Endothelial cell of umbilical vein (primary cell): ENCODE measurements around the gene CNKSR2. TPM values are rescaled to one million over a fixed set of nuclear protein-coding genes. Genes with fewer than 3 reads are reported as not detected.

Experiments used
- BruUV-seq: library from RNA; stranded (reverse); fragments of 400-500 nt; replicated peaks from 2 replicates; lab custom pipeline; 2021; lab: Mats Ljungman, UMichigan
- CTCF ChIA-PET: fragments of 300-600, 350-600 bp; sonication (Branson Sonifier 250); formaldehyde crosslinking; loops from one replicate; lab custom pipeline; 2021; ENCODE audit warnings: antibody characterized with exemption, inconsistent platforms; lab: Charles Lee
- POLR2A ChIA-PET: fragments of 300-600, 350-600 bp; sonication (Branson Sonifier 250); formaldehyde crosslinking; loops from one replicate; lab custom pipeline; 2021; ENCODE audit warnings: antibody characterized with exemption, inconsistent platforms; lab: Charles Lee
- DNase-seq: peaks from one replicate; pipeline ENCODE4 v3.0.0-alpha.2; 2011; ENCODE audit warnings: low read depth, low spot score
- FAIRE-seq: peaks from 2 replicates; lab custom pipeline; 2011; peaks lifted over from hg19 to GRCh38; lab: Jason Lieb, UNC
- H2AFZ ChIP-seq: 2 replicates; pipeline ENCODE4 v1.6.0; 2012; ENCODE audit warnings: low read depth, low read length, control low read depth, inconsistent platforms
- H3K27ac ChIP-seq: 2 replicates; pipeline ENCODE4 v1.5.1; 2011; ENCODE audit warnings: low read depth, mild to moderate bottlenecking, control low read depth, low read length, moderate library complexity; ENCODE audit not compliant: insufficient read depth
- H3K27me3 ChIP-seq, 2 experiments: 2 replicates each; pipeline versions ENCODE4 v1.6.0 to v1.6.1; 2011; ENCODE audit warnings: low read length in 2 of 2, mixed read lengths in 1 of 2; ENCODE audit not compliant: control insufficient read depth in 2 of 2, insufficient read depth in 2 of 2
- H3K36me3 ChIP-seq, 2 experiments: 2 replicates in 1 of 2; 3 replicates in 1 of 2; pipeline ENCODE4 v1.5.1; 2011; ENCODE audit warnings: low read length in 2 of 2, mild to moderate bottlenecking in 1 of 2, moderate library complexity in 1 of 2; ENCODE audit not compliant: control insufficient read depth in 2 of 2, insufficient read depth in 2 of 2; ENCODE audit errors: extremely low read depth in 1 of 2
- H3K4me1 ChIP-seq: 3 replicates; pipeline ENCODE4 v1.5.1; 2011; ENCODE audit warnings: mild to moderate bottlenecking, low read length; ENCODE audit not compliant: control insufficient read depth, insufficient read depth; ENCODE audit errors: extremely low read depth
- H3K4me2 ChIP-seq: 2 replicates; pipeline ENCODE4 v1.6.1; 2011; ENCODE audit warnings: low read length, control low read depth, mixed read lengths; ENCODE audit not compliant: insufficient read depth
- H3K4me3 ChIP-seq, 3 experiments: fragments of 200-600 bp in 1 of 3; sonication (generic), shearing (Covaris generic) in 1 of 3; replicated peaks in 1 of 3; 2 replicates each; pipeline ENCODE4 v1.5.1; 2011 to 2016; ENCODE audit warnings: control low read depth in 3 of 3, low read length in 3 of 3, mild to moderate bottlenecking in 2 of 3, inconsistent platforms in 1 of 3, low read depth in 1 of 3, moderate library complexity in 1 of 3; ENCODE audit not compliant: insufficient read depth in 1 of 3
- H3K79me2 ChIP-seq: 2 replicates; pipeline ENCODE4 v1.6.0; 2012; ENCODE audit warnings: low read length, inconsistent platforms; ENCODE audit not compliant: control insufficient read depth, insufficient read depth
- H3K9ac ChIP-seq: replicated peaks from 2 replicates; pipeline ENCODE3; 2011; ENCODE audit warnings: low read length, control low read depth; ENCODE audit not compliant: insufficient read depth; ENCODE audit errors: extremely low read depth
- H3K9me1 ChIP-seq: replicated peaks from 3 replicates; pipeline ENCODE4 v1.6.0; 2011; ENCODE audit warnings: mild to moderate bottlenecking, low read length; ENCODE audit not compliant: control insufficient read depth, insufficient read depth; ENCODE audit errors: extremely low read depth
- H3K9me3 ChIP-seq: replicated peaks from 2 replicates; pipeline ENCODE4 v1.5.1; 2012; ENCODE audit warnings: low read length, inconsistent platforms; ENCODE audit not compliant: control insufficient read depth, insufficient read depth
- H4K20me1 ChIP-seq: replicated peaks from 2 replicates; pipeline ENCODE3; 2011; ENCODE audit warnings: mild to moderate bottlenecking, low read length; ENCODE audit not compliant: control insufficient read depth, insufficient read depth; ENCODE audit errors: extremely low read depth
- CTCF ChIP-seq, 2 donors: IDR thresholded peaks; 1 replicate in 1 of 2; 2 replicates in 1 of 2; pipeline ENCODE4 v1.5.1; 2011; ENCODE audit warnings: low read length in 2 of 2, mild to moderate bottlenecking in 2 of 2, moderate library complexity in 2 of 2, control low read depth in 1 of 2, inconsistent platforms in 1 of 2, low read depth in 1 of 2; ENCODE audit not compliant: insufficient read depth in 1 of 2; ENCODE audit errors: extremely low read depth in 1 of 2
- EZH2 ChIP-seq: IDR thresholded peaks from 2 replicates; pipeline ENCODE4 v1.6.1; 2012; ENCODE audit warnings: borderline replicate concordance, low read depth, mild to moderate bottlenecking, moderate library complexity, low read length, inconsistent platforms; ENCODE audit not compliant: severe bottlenecking
- FOS ChIP-seq: IDR thresholded peaks from 2 replicates; pipeline ENCODE4 v1.6.1; 2011; ENCODE audit warnings: mild to moderate bottlenecking, low read length, moderate library complexity, borderline replicate concordance; ENCODE audit not compliant: insufficient read depth
- GATA2 ChIP-seq: IDR thresholded peaks from 2 replicates; pipeline ENCODE4 v1.7.0; 2011; ENCODE audit warnings: low read depth, mild to moderate bottlenecking, moderate library complexity, mixed read lengths, low read length; ENCODE audit not compliant: insufficient read length, insufficient read depth
- JUN ChIP-seq: IDR thresholded peaks from 2 replicates; pipeline ENCODE4 v1.6.1; 2011; ENCODE audit warnings: borderline replicate concordance, low read depth; ENCODE audit not compliant: insufficient read length, insufficient read depth
- MAX ChIP-seq: IDR thresholded peaks from 2 replicates; pipeline ENCODE4 v1.6.1; 2011; ENCODE audit not compliant: insufficient read depth, insufficient read length
- MYC ChIP-seq: IDR thresholded peaks from one replicate; pipeline ENCODE4 v1.6.1; 2011; ENCODE audit warnings: mild to moderate bottlenecking, low read depth, low read length
- POLR2A ChIP-seq: IDR thresholded peaks from 2 replicates; pipeline ENCODE4 v1.6.1; 2012; ENCODE audit warnings: low read depth, mild to moderate bottlenecking, control low read depth, low read length
- POLR2AphosphoS5 ChIP-seq: IDR thresholded peaks from 2 replicates; pipeline ENCODE4 v1.6.1; 2012; ENCODE audit warnings: low read depth, mild to moderate bottlenecking, control low read depth, low read length, moderate library complexity; ENCODE audit not compliant: insufficient read depth
- dilution Hi-C: fragments of 300-500 bp; cut with MboI; formaldehyde crosslinking; loops from one replicate; pipeline ENCODE4 v1.15.0; 2019; ENCODE audit warnings: low sequenced_read_pairs; ENCODE audit not compliant: extremely low pct_ligation_motif_present
- intact Hi-C: fragments of 100-400 bp; cut with micrococcal nuclease; formaldehyde crosslinking; loops from one replicate; pipeline ENCODE4 v1.10.0; 2022
- polyA plus RNA-seq, 4 experiments: library from polyadenylated mRNA; depleted of rRNA in 3 of 4; stranded (reverse) in 3 of 4; unstranded in 1 of 4; fragments of >200 nt; gene quantifications; 2 replicates each; pipeline versions ENCODE4 v1.2.1 to v1.2.3, GENCODE V29; 2011 to 2012; ENCODE audit warnings: missing spikeins in 1 of 4
- total RNA-seq: library from RNA; stranded (reverse); gene quantifications from 2 replicates; pipeline ENCODE4 v1.2.3, GENCODE V29; 2021

CNKSR2 gene
- total and polyA plus RNA-seq, 2 donors (not counting 3 experiments of a cell fraction or from before 2014, with no cell fraction given): 0.13 TPM; not detected in 1

DNA sequence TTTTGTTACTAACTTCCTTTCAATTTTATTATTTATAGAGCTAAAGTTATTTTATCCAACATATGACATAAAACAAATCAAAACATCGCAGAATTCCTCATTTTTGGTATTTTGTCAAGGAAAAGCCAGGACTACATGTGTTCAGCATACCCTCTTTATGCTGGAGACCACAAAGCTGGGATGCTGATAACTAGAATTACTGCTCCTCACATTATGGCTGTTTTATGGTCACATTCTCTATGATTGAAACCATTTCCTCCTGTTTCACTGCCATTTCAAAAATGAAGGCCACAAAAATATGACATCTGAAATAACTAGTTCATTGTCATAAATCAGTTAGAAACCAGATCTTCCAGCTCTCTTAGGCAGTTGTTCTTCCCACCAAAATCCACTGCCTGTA, 242.2 kb downstream of the CNKSR2 start:
- H3K9me3 ChIP-seq: no peaks in the 10 kb centered on the region
- DNase-seq (no peak), FAIRE-seq (no peak)
- no peaks in the 10 kb centered on the region for H3K4me1 ChIP-seq
- no peaks in the 10 kb centered on the region for H3K27me3 ChIP-seq
- TF ChIP-seq CTCF (IDR thresholded peaks at IDR 0.05; ENCODE audit: extremely low read depth in 1 of 2, insufficient read depth in 1 of 2, low read depth in 1 of 2, low read length in 2 of 2) (no peak), MAX (no peak), FOS (no peak), POLR2AphosphoS5 (no peak)
- intact Hi-C loops: no loop called here
- no peak overlapping the region for H3K27ac ChIP-seq
- H4K20me1 ChIP-seq: no peaks in the 10 kb centered on the region
- no peaks in the 10 kb centered on the region for H3K9me1 ChIP-seq
- H3K4me2 ChIP-seq: no peak overlapping the region
- ChIA-PET POLR2A (no interaction called here), CTCF (no interaction called here)
- dilution Hi-C loops: no loop called here
- H3K36me3 ChIP-seq: no peaks in the 10 kb centered on the region
- H3K4me3 ChIP-seq: no peak overlapping the region
- no peak overlapping the region for H3K9ac ChIP-seq
- BruUV-seq: no TSS peak
- no peak overlapping the region for H2AFZ ChIP-seq
- no peaks in the 10 kb centered on the region for H3K79me2 ChIP-seq

- DNase-seq (no peak), FAIRE-seq (no peak)
- Histone ChIP-seq H3K4me3 (no peak overlapping the region), H4K20me1 (no peaks in the 10 kb centered on the region), H3K27ac (no peak overlapping the region), H3K9me1 (no peaks in the 10 kb centered on the region), H3K27me3 (no peaks in the 10 kb centered on the region), H2AFZ (no peak overlapping the region), H3K4me2 (no peak overlapping the region), H3K4me1 (no peaks in the 10 kb centered on the region), H3K79me2 (no peaks in the 10 kb centered on the region), H3K9me3 (no peaks in the 10 kb centered on the region), H3K9ac (no peak overlapping the region), H3K36me3 (no peaks in the 10 kb centered on the region)
- intact Hi-C loops: no loop called here
- CTCF ChIA-PET: no interaction called here
- TF ChIP-seq EZH2 (no peak), GATA2 (no peak), FOS (no peak), POLR2A (no peak), MYC (no peak), JUN (no peak), MAX (no peak), POLR2AphosphoS5 (no peak), CTCF (IDR thresholded peaks at IDR 0.05; ENCODE audit: extremely low read depth in 1 of 2, insufficient read depth in 1 of 2, low read depth in 1 of 2, low read length in 2 of 2) (no peak)
- POLR2A ChIA-PET: no interaction called here
- BruUV-seq: no TSS peak
- dilution Hi-C loops: no loop called here
Observed at GRCh38 chrX:21620234-21620633, 246.0 kb downstream of the CNKSR2 start.
